OCI-LY1 (cell line): Measurements from ENCODE around the gene LBH.

Experiments used
- H2AFZ ChIP-seq: fragments of 200-600 bp; sonication (generic), shearing (Covaris generic); 2 replicates; pipeline ENCODE4 v1.6.0; 2014; ENCODE audit warnings: antibody characterized with exemption, mild to moderate bottlenecking, low read length
- H3F3A ChIP-seq: fragments of 200-600 bp; sonication (generic), shearing (Covaris generic); 2 replicates; pipeline ENCODE4 v1.6.0; 2014; ENCODE audit warnings: mild to moderate bottlenecking, antibody characterized with exemption, low read length, moderate library complexity; ENCODE audit not compliant: insufficient read depth
- H3K27ac ChIP-seq: fragments of 200-600 bp; sonication (generic); 2 replicates; pipeline ENCODE4 v1.5.1; 2014; ENCODE audit warnings: low read length, mixed run types, mild to moderate bottlenecking, low read depth; ENCODE audit not compliant: poor library complexity, severe bottlenecking
- H3K27me3 ChIP-seq: fragments of 200-600 bp; sonication (generic); 2 replicates; pipeline ENCODE4 v1.6.0; 2014; ENCODE audit warnings: antibody characterized with exemption, mild to moderate bottlenecking, low read length, moderate library complexity; ENCODE audit not compliant: insufficient read depth
- H3K36me3 ChIP-seq: fragments of 200-600 bp; sonication (generic); 2 replicates; pipeline ENCODE4 v1.6.1; 2014; ENCODE audit warnings: mild to moderate bottlenecking, antibody characterized with exemption, low read length, moderate library complexity, mixed read lengths; ENCODE audit not compliant: insufficient read depth
- H3K4me1 ChIP-seq: fragments of 200-600 bp; sonication (generic); 2 replicates; pipeline ENCODE4 v1.5.1; 2014; ENCODE audit warnings: mild to moderate bottlenecking, low read length, moderate library complexity; ENCODE audit not compliant: insufficient read depth, severe bottlenecking
- H3K4me2 ChIP-seq: fragments of 200-600 bp; sonication (generic), shearing (Covaris generic); 2 replicates; pipeline ENCODE4 v1.6.1; 2014; ENCODE audit warnings: low read length
- H3K4me3 ChIP-seq: fragments of 200-600 bp; sonication (generic); 2 replicates; pipeline ENCODE4 v1.5.1; 2014; ENCODE audit warnings: low read length, low read depth, mild to moderate bottlenecking, mixed read lengths; ENCODE audit not compliant: poor library complexity, severe bottlenecking
- H3K79me2 ChIP-seq: fragments of 200-600 bp; shearing (Covaris generic); 2 replicates; pipeline ENCODE4 v1.6.1; 2016; ENCODE audit warnings: mixed run types, low read length, mixed read lengths; ENCODE audit not compliant: insufficient read depth
- H3K9ac ChIP-seq: fragments of 200-600 bp; sonication (generic), shearing (Covaris generic); 2 replicates; pipeline ENCODE4 v1.6.1; 2014; ENCODE audit warnings: mild to moderate bottlenecking, low read length, mixed read lengths
- H3K9me2 ChIP-seq: fragments of 200-600 bp; sonication (generic), shearing (Covaris generic); 2 replicates; pipeline ENCODE4 v1.6.1; 2014; ENCODE audit warnings: low read depth, mild to moderate bottlenecking, low read length, mixed read lengths
- H3K9me3 ChIP-seq: fragments of 200-600 bp; shearing (Covaris generic); 2 replicates; pipeline ENCODE4 v1.6.1; 2014; ENCODE audit warnings: low read length, mixed read lengths
- H4K20me1 ChIP-seq: fragments of 200-600 bp; sonication (generic), shearing (Covaris generic); 2 replicates; pipeline ENCODE4 v1.6.0; 2016; ENCODE audit warnings: mild to moderate bottlenecking, low read length; ENCODE audit not compliant: insufficient read depth
- EZH2 ChIP-seq: fragments of 200-600 bp; sonication (generic), shearing (Covaris generic); IDR thresholded peaks from 2 replicates; pipeline ENCODE4 v1.8.0; 2017; ENCODE audit warnings: borderline replicate concordance, mixed run types, mild to moderate bottlenecking, antibody characterized with exemption, low read length, moderate library complexity, mixed read lengths
- TF ChIP-seq, protein P1 (sequence below): fragments of 200-600 bp; sonication (generic), shearing (Covaris generic); IDR thresholded peaks from 2 replicates; pipeline ENCODE4 v1.5.1; 2017; ENCODE audit warnings: mild to moderate bottlenecking, antibody characterized with exemption, low read length, moderate library complexity, mixed read lengths

LBH gene

GRCh38 chr2:30237239-30237965 lies 6.1 kb downstream of the LBH start:
- H3K4me3 ChIP-seq, result no peak overlapping the region
- H3F3A ChIP-seq, result no peaks in the 10 kb centered on the region
- H3K9me2 ChIP-seq, result no peaks in the 10 kb centered on the region
- H3K27me3 ChIP-seq, result 0 out of 2 replicates have a peak, but pooled peaks cover 4% of the 10 kb centered on the region
- no peaks in the 10 kb centered on the region for H3K4me1 ChIP-seq
- H3K79me2 ChIP-seq, result no peaks in the 10 kb centered on the region
- H4K20me1 ChIP-seq, result no peaks in the 10 kb centered on the region
- TF ChIP-seq EZH2, result no peak
- TF ChIP-seq, protein P1, sequence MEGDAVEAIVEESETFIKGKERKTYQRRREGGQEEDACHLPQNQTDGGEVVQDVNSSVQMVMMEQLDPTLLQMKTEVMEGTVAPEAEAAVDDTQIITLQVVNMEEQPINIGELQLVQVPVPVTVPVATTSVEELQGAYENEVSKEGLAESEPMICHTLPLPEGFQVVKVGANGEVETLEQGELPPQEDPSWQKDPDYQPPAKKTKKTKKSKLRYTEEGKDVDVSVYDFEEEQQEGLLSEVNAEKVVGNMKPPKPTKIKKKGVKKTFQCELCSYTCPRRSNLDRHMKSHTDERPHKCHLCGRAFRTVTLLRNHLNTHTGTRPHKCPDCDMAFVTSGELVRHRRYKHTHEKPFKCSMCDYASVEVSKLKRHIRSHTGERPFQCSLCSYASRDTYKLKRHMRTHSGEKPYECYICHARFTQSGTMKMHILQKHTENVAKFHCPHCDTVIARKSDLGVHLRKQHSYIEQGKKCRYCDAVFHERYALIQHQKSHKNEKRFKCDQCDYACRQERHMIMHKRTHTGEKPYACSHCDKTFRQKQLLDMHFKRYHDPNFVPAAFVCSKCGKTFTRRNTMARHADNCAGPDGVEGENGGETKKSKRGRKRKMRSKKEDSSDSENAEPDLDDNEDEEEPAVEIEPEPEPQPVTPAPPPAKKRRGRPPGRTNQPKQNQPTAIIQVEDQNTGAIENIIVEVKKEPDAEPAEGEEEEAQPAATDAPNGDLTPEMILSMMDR, result no peak
- H3K9ac ChIP-seq, result no peak overlapping the region
- H3K4me2 ChIP-seq, result no peak overlapping the region
- no peak overlapping the region for H2AFZ ChIP-seq
- no peaks in the 10 kb centered on the region for H3K36me3 ChIP-seq
- H3K9me3 ChIP-seq, result no peaks in the 10 kb centered on the region
- no peak overlapping the region for H3K27ac ChIP-seq

DNA sequence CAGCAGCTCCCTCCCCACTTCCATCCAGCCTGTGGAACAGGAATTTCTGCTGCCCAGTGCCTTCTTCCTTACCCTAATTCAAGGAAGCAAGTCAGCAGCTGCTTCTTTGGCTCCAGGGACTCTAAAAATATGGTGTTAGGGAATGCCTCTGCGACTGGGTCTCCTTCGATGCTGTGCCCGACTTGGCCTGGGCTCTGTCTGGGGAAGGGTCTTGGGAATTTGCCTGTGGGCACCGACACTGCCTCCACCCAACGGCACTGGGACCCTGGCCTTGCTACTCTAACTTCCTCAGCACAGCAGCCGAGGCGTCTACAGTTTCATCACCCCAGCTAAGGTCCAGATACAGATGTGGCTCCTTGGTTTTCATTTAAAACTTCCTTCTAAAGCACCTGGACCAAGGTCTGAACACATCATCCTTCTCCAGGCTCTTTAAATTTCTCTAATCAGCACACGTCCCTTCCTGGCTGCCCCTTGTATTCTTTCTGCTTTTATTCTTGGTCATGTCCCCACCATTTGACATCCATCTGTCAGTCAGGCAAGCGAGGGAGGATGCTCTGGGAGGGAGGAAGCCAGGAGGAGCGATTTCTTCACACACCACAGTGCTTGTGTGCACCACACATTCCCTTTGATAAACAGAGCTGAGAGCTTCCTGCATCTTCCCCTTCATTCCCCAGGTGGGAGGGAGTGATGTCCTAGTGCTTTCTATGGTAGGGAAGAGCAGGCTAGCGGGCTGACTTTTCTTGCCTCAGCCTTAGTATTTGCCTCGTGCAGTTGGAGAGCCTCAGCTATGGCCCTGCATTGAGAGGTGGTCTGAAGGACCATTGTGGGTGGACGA lies 6.8 kb downstream of the LBH start:
- Histone ChIP-seq H3K27ac (no peak overlapping the region), H3K9me2 (no peaks in the 10 kb centered on the region), H3K79me2 (no peaks in the 10 kb centered on the region), H3K4me1 (no peaks in the 10 kb centered on the region), H3K9ac (no peak overlapping the region), H2AFZ (no peak overlapping the region), H3K4me3 (no peak overlapping the region), H4K20me1 (no peaks in the 10 kb centered on the region), H3K4me2 (no peak overlapping the region), H3K36me3 (no peaks in the 10 kb centered on the region), H3K27me3 (0 out of 2 replicates have a peak, but pooled peaks cover 4% of the 10 kb centered on the region), H3K9me3 (no peaks in the 10 kb centered on the region), H3F3A (no peaks in the 10 kb centered on the region)
- TF ChIP-seq, protein P1, result no peak
- TF ChIP-seq EZH2, result no peak

DNA sequence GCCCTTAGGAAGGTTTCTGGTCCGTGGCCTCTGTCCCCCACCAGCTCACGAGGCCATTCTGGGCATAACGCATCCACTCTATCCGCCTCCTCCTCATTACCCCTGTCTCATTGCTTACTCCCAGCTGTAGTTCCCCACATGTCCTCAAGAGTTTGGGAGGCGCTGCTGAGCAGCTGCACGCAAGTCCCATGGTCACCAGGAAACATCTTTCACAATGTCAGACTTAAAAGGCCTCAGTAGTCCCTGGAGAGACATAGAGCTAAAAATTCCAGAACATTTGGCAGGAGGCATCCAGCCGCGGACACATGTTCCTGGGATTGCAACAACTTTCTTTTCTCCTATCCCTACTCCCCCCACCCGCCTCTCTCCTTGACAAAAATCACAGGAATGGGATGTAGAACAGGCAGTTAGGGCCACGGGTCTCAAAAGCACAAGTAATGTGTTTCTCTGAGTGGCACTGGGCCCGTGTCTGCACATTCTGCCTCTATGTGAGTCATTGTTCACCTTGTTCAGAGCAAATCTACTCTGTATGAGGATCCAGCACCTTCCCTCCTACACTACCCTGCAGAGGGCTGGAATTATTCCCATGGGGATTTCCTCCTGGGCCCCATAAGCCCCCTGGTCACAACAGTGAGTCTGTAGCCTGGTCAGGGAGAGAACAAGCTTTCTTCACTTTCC lies 8.1 kb downstream of the LBH start:
- Histone ChIP-seq H3K9ac (no peak overlapping the region), H3K4me2 (no peak overlapping the region)

More for the DNA sequence above, 8.1 kb downstream of the LBH start:
- no peaks in the 10 kb centered on the region for H4K20me1 ChIP-seq
- H3K27me3 ChIP-seq, result 0 out of 2 replicates have a peak, but pooled peaks cover 4% of the 10 kb centered on the region
- no peaks in the 10 kb centered on the region for H3F3A ChIP-seq
- TF ChIP-seq EZH2, result no peak
- TF ChIP-seq, protein P1, result peak; percentile 94
- H2AFZ ChIP-seq, result no peak overlapping the region
- no peaks in the 10 kb centered on the region for H3K36me3 ChIP-seq
- no peak overlapping the region for H3K4me3 ChIP-seq
- no peaks in the 10 kb centered on the region for H3K4me1 ChIP-seq
- no peaks in the 10 kb centered on the region for H3K79me2 ChIP-seq
- H3K9me2 ChIP-seq, result no peaks in the 10 kb centered on the region
- no peak overlapping the region for H3K27ac ChIP-seq
- no peaks in the 10 kb centered on the region for H3K9me3 ChIP-seq
